Measurements from ENCODE around the gene AP4M1. TPM values are rescaled to one million over a fixed set of nuclear protein-coding genes. Genes with fewer than 3 reads are reported as not detected.

Gene AP4M1
- total and polyA plus RNA-seq, 10 of the 15 experiments (the other 5 are each of a cell fraction or from before 2014, with no cell fraction given), result 0.77 to 16.1 (median 13.0) TPM

DNA sequence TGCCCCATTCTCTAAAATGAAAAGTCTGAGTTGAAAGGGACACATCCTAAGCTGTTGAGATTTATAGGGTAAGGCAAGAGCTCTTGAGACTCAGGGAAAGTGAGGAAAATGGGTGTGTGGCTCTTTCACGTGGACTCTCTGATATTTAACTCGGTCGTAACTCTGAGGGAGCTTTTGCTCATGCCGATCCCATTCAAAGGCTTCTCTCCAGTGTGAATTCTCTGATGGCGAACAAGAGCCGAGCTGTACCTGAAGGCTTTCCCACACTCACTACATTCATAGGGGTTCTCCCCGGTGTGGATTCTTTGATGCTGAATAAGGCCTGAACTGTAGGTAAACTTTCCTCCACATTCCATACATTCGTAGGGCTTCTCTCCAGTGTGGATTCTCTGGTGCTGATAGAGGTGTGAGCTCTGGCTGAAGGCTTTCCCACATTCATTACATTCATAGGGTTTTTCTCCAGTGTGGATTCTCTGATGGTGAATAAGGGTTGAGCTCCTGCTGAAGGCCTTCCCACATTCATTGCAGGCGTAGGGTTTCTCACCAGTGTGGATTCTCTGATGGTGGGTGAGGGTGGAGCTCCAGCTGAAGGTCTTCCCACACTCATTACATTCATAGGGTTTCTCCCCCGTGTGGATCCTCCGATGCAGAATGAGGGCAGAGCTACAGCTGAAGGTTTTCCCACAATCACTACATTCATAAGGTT, 30.3 kb upstream of the AP4M1 start (continued):
- TF ChIP-seq IRF3 (IDR thresholded peaks at IDR 0.05) (no peak), RELA (IDR thresholded peaks at IDR 0.05; ENCODE audit: borderline replicate concordance, partially characterized antibody) (no peak), POLR2AphosphoS5 (IDR thresholded peaks at IDR 0.05; ENCODE audit: low read length) (peak; percentile 39; the same call in 1 of the 2 replicates), ATF7 (IDR thresholded peaks at IDR 0.05; ENCODE audit: low read depth) (no peak), KAT2A (conservative IDR thresholded peaks at IDR 0.05; ENCODE audit: control insufficient read depth, low read depth, low read length) (no peak), BRCA1 (IDR thresholded peaks at IDR 0.05; ENCODE audit: low read depth, low read length) (no peak)
- TF ChIP-seq, protein P1, sequence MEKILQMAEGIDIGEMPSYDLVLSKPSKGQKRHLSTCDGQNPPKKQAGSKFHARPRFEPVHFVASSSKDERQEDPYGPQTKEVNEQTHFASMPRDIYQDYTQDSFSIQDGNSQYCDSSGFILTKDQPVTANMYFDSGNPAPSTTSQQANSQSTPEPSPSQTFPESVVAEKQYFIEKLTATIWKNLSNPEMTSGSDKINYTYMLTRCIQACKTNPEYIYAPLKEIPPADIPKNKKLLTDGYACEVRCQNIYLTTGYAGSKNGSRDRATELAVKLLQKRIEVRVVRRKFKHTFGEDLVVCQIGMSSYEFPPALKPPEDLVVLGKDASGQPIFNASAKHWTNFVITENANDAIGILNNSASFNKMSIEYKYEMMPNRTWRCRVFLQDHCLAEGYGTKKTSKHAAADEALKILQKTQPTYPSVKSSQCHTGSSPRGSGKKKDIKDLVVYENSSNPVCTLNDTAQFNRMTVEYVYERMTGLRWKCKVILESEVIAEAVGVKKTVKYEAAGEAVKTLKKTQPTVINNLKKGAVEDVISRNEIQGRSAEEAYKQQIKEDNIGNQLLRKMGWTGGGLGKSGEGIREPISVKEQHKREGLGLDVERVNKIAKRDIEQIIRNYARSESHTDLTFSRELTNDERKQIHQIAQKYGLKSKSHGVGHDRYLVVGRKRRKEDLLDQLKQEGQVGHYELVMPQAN (conservative IDR thresholded peaks at IDR 0.05), result no peak

DNA sequence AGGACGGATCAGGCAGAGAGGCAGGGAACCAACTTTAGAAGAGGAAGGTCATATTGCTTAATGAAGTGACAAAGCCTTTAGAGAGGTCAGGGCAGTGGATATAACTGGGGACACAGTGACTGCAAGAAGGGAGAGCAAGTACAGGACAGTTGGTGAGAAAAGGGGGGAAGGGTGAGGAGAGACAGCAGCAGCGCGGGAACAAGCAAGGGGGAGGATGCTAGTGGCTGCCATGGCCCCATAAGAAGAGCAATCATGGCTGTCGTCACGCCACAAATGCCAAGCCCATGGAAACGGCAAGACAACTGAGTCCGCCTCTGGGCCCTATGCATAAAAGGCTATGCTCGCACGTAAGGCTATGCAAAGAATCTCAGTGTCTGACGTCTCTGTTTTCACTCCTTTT, 29.0 kb upstream of the AP4M1 start:
- H3K36me3 ChIP-seq (ENCODE audit: control insufficient read depth in 2 of 2, insufficient read depth in 2 of 2, low read length in 1 of 2), result peaks cover 30 to 62% of the 10 kb centered on the region in 2 experiments
- ChIA-PET CTCF (interaction anchor here (1.5 kb wide), 1 partner anchor 10 kb away, joined by 4 read pairs; no protein-coding TSS in a partner anchor), SMC1A (ENCODE audit: uncharacterized antibody, unreplicated experiment) (no interaction called here), POLR2A (no interaction called here), RAD21 (ENCODE audit: unreplicated experiment) (interaction anchor here (2.0 kb wide), 1 partner anchor 10 kb away, joined by 5 read pairs; no protein-coding TSS in a partner anchor)
- H3K9ac ChIP-seq (ENCODE audit: control insufficient read depth, insufficient read depth, low read length), result no peak overlapping the region
- no peak for ATAC-seq
- no peak for TF ChIP-seq ZNF274 (IDR thresholded peaks at IDR 0.05; ENCODE audit: insufficient read depth, insufficient read length)
- TF ChIP-seq, protein P2, sequence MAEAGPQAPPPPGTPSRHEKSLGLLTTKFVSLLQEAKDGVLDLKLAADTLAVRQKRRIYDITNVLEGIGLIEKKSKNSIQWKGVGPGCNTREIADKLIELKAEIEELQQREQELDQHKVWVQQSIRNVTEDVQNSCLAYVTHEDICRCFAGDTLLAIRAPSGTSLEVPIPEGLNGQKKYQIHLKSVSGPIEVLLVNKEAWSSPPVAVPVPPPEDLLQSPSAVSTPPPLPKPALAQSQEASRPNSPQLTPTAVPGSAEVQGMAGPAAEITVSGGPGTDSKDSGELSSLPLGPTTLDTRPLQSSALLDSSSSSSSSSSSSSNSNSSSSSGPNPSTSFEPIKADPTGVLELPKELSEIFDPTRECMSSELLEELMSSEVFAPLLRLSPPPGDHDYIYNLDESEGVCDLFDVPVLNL (IDR thresholded peaks at IDR 0.05; ENCODE audit: low read depth, low read length), result no peak
- TF ChIP-seq TARDBP (IDR thresholded peaks at IDR 0.05; ENCODE audit: borderline replicate concordance), result no peak
- TF ChIP-seq CHD1 (IDR thresholded peaks at IDR 0.05; ENCODE audit: low read depth, low read length), result no peak
- no peak for TF ChIP-seq PML (IDR thresholded peaks at IDR 0.05; ENCODE audit: low read length)
- no peak for TF ChIP-seq CBX5 (IDR thresholded peaks at IDR 0.05; ENCODE audit: low read depth)
- TF ChIP-seq PRDM15 (CRISPR knock-in tag; IDR thresholded peaks at IDR 0.05), result no peak
- TF ChIP-seq SRF (IDR thresholded peaks at IDR 0.05; ENCODE audit: low read depth in 2 of 2, low read length in 2 of 2), result no peak
- H3K4me2 ChIP-seq (ENCODE audit: control insufficient read depth, insufficient read depth), result no peak overlapping the region
- no peaks in the 10 kb centered on the region for H3K4me1 ChIP-seq (ENCODE audit: control insufficient read depth, insufficient read depth, low read length)
- H3K4me3 ChIP-seq, result no peak overlapping the region
- FAIRE-seq, result no peak
- H3K9me3 ChIP-seq (replicated peaks; ENCODE audit: control insufficient read depth, insufficient read depth, low read length), result peaks cover 32% of the 10 kb centered on the region; the same call in 2 of the 3 replicates
- H3K79me2 ChIP-seq (ENCODE audit: control insufficient read depth, insufficient read depth, low read length), result peaks cover 2% of the 10 kb centered on the region
- H3K27ac ChIP-seq (ENCODE audit: control insufficient read depth, insufficient read depth), result no peak overlapping the region
- in situ Hi-C loops (cut with MboI), result no loop called here
- H2AFZ ChIP-seq (ENCODE audit: control insufficient read depth, low read depth, low read length), result no peak overlapping the region
- intact Hi-C loops (cut with micrococcal nuclease; ENCODE audit: unreplicated experiment), result no loop called here
- no peaks in the 10 kb centered on the region for H4K20me1 ChIP-seq (ENCODE audit: control insufficient read depth, insufficient read depth)
- WGBS (ENCODE audit: insufficient coverage, insufficient replicate concordance, low lambda C conversion rate, missing lambda C conversion rate), result 93% methylated on average over 10 of the region's 10 CpGs
- no TSS peak for BruUV-seq (replicated peaks)
- no peak for DNase-seq (ENCODE audit: low read depth, low spot score)
- no peaks in the 10 kb centered on the region for H3K27me3 ChIP-seq (replicated peaks in 1 of 2; ENCODE audit: control insufficient read depth in 2 of 2, insufficient read depth in 2 of 2, low read length in 1 of 2)
